ENCODE measurements around the gene OR6B2.
A peak's percentile ranks its signal among the peaks of the same experiment; 100 is the strongest.

Gene OR6B2

DNA sequence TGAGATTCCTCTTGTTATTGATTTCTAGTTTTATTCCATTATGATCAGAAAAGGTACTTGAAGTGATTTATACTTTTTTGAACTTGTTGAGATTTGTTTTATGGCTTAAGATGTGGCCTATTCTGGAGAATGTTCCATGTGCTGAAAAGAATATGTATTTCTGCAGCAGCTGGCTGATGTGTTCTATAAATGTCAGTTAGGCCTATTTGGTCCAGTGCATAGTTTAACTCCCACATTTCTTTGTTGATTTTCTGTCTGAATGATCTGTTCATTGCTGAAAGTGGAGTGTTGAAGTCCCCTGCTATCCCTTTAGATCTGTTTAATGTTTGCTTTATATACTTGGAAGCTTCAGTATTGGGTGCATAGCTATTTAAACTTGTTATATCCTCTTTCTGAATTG lies 7.1 kb upstream of the OR6B2 start:
- no peak for DNase-seq

DNA sequence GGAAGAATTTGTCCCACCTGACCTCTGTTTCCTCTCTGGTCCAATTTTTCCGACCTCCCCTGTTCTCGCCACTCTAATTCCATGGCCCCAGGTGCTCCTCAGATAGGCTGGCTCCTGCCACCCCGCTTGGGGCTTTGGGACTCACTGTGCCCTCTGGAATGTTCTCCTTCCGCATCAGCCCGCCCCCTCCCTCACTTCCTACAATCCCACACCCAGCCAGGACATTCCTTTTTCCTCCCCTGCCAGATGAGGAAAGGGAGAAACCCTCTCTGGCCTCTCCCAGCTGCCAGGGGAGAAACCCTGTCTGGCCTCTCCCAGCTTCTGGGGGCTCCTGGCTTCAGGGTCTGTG lies 3.1 kb upstream of the OR6B2 start:
- DNase-seq = no peak

DNA sequence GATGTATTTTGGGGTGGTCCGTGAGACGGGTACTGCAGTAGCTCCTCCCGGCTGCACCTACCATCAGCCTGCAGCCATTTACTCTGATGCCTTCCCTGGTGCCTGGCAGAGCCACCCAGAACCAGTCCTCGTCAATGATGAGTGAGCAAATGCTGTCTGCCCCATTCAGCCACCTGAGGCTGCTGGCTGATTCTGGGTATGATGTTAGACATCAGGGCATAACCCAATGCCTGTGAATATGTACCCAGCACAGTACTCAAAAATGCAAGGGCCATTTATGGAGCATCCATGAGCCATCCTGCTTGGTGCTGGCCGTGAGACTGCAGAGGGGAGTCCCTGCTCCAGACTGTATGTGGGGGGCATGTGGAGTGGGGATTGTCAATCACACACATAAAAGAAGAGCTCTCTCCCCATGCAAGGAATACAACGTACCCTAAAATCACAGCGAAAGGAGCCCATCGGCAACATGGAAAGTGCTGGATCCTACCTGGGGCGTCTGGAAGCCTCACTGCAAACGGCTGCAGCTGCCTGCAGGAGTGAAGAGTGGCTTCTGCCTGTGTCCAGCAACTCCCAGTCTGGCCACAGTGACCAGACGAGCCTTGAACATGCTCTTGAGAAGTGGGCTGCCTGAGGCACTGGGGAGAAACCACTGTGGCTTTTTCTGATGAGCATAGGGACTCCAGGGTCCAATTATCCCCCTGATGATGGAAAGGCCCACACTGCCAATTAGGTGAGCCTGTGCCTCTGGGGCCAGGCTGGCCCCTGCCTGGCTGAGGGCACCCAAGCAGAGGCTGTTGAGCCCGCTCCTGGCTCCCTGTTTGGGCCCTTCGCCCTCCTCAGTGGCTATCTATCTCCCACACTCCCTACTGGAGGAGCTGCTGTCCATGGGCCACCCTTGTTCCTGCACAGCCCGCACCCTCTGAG lies 2.4 kb upstream of the OR6B2 start:
- no peak for DNase-seq

DNA sequence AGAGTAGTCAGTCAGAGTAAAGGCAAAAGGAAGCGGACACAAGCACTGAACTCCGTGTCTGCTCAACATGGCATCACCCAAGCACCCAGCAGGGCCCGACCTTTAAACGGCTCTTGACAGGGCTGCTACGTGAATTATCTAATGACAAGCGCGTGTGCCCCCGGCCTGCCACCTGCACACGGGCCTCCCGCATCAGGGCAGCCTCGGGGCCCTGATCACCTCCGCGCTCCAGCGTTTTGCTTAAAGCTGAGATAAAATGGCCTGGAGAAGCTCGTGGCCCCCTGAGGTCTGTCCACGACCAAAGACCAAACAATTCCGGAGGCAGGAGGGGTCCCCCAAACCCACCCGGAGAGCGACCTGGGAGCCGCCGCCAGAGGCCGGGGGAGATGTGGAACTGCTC lies 5.5 kb downstream of the OR6B2 start:
- no peak for DNase-seq

DNA sequence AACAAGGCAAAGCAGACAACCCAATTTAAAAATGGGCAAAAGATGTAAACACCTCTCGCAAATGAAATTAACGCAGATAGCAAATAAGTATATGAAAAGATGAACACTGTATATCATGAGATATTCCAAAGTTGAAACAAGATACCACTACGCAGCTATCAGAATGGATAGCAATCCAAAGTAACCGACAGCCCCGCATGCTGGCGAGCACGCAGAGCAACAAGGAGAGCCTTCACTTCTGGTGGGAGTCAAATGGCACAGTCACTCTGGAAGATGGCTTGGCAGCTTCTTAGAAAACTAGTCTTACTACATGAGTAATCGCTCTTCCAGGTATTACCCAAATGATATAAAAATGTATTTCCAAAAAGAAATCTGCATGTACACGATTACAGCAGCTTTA lies 6.4 kb downstream of the OR6B2 start:
- no peak for DNase-seq

DNA sequence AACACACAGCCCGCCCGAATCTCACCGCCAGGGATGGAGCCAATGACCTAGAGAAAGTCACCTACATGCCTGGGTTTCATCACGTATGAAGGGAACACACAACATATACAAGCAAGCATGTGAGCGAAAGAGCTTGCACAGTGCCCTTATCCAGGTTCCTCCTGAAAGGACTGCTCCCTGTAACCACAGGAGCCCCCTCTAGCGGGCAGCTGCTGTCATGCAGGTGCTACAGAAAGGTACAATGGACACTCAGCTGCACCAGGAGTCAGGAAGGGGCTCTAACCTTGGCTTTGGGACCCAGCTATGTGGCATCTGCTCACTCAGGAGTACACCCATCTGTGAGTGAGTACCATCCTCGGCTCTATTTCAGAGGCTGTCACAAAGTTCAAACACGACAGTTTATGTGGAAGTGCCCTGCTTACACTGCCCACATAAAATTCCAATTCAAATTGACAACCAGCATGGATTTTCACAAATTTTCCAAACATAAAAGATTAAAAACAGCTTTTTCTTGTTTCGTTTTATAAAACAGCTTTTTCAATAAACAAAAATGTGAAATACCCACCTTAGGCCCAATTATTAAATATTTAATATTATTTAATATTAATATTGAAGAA lies 8.6 kb downstream of the OR6B2 start:
- DNase-seq = peak; percentile 42

DNA sequence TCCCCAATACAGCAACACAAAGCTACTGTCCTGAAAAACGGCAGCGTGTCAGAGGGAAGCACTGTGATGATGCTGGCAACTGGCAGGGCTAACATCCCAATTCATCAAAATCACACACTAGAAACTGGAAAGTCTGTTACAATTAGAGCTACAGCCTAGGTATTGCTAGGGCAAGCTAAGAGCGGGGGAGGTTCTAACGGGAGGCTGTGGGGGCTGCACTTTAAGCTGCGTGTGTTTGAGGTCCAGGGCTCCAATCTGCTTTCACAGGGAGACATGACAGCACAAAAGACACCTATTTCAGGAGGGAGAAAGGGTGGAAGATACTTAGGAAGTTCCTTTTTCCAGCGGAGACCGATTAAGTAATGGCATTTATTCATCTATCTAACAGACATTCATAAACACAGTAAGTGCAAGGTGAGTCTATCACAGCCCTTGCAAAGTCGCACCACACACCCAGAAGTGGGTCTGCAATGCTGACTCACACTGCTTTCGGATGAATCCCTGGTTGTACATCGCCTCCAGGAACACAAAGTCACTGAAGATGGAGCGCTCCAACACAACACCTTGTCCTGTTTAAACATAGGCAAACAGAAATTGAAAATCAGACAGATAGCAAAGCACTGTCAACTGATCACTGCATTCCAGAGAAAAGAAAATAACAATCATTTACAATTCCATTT lies 12.0 kb downstream of the OR6B2 start:
- DNase-seq = no peak

DNA sequence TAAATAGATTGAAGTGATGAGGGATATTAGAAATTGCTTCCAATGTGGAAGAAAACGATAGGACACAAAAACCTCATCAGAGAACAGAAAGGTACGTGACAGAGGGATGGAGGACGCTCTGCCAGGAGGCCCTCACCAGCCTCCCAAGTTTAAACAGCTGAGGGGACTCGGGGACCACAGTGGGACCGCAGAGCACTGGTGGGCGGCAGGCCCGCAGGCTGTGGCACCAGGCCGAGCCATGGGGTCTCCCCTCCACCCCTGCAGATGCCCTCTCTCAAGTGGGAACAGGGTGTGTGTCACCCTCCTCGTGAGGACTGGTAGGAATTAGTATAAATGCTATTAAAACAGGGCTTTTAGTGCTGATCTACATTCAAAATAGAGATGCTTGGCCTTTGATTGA lies 15.9 kb downstream of the OR6B2 start:
- no peak for DNase-seq

DNA sequence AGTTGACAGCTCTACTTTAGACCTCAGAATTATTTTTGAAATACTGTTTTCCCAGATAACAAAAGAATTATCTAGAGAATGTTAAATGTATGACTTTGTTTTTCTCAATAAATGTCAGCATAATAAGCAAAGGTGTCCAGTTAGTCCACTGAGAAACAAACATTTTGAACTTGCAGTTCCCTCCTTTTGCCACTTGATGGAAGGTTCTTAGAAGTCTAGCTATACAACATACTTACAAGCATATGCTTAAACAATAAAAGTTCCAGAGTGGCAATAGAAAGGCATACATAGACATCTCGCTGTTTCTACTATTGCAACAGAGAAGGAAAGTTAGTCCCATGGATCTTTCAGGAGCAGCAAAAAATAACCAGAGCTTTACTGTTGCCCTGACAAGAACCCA lies 16.9 kb downstream of the OR6B2 start:
- DNase-seq = peak; percentile 8

DNA sequence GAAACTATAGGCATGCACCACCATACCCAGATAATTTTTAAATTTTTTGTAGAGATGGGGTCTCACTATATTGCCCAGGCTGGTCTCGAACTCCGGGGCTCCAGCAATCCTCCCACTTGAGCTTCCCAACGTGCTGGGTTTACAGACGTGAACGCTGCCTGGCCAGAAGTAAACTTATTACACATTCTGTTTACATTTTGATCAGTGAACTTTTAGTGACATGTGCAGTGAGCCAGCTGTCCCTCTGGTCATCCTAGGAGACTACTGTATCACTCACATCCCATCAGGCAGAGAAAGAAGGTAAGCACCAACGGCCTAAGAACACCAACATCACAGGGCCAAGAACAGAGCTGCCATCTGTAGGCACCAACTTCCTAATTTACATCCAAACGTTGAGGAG lies 27.2 kb downstream of the OR6B2 start:
- no peak for DNase-seq

DNA sequence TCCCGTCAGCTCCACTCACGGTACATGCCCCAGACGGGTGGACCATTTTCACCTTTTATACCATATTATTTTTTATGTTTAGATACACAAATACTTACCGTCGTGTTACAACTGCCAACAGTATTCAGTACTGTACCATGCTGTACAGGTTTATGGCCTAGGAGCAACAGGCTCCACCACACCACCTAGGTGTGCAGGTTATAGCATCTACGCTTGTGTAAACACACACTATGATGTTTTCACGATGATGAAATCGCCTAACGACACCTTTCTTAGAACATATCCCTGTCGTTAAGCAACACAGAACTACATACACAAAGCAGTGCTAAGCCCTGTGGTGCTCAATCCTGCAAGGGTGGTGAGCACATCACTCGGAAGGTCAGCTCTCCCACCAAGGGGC lies 29.6 kb downstream of the OR6B2 start:
- DNase-seq = no peak

DNA sequence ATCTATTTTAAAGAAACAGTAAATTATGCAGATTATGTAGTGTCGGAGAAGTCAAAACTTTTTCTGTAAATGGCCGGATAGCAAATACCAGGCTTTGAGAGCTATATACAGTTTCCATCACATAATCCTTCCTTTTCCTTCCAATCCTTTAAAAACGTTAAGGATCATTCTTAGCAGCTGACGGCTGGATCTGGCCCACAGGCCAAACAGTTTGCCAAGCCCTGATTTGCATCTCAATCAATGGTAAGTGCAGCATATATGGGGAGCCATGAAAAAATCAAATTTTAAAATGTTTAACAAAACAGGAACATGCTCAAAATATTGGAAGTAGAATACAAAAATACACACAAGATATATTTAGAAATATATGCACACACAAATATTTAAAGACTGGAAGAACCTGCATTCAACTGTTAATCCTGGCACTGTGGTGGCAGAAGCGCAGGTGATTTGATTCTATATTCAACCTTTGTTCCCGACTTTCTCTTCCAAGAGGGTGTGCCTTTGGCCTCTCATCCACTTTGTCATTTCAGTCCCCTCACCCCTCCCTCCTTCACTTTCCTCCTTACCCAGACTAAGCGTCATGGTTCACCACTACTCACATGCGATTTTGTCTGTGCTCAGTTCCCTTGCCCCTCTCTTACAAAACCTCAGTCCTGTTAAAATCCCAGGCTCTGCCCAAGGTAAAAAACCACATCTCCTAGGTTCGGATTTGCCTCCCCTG lies 32.4 kb downstream of the OR6B2 start:
- DNase-seq = no peak

DNA sequence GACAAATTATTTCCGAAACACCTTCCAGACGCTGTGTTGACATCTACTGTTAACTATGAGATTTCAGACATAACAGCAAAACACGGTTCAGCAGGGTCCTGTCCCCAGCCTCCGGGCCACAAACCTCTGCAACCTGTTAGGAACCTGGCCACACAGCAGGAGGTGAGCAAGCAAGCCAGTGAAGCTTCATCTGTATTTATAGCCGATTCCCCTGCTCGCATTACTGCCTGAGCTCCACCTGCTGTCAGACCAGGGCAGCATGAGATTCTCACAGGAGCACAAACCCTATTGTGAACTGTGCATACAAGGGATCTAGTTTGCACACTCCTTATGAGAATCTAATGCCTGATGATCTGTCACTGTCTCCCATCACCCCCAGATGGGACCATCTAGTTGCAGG lies 36.1 kb downstream of the OR6B2 start:
- no peak for DNase-seq

DNA sequence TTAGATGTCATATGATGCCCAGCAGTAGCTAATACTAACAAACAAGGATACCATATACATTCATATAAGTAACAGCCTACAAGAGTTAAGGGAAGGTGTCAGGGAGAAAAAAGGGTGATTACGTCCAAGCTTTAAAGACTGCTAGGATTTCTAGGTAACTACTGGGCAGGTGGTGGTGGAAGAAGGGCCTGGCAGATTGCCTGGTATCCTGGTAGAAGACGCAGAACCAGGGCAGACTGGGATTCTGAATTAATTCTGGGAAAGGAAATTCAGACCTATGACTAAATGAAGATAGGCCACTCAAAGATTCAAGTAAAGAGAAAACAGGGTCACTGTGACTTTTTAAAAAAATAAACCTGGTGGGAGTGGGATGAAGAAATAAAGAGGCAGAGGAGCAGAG lies 36.9 kb downstream of the OR6B2 start:
- no peak for DNase-seq

DNA sequence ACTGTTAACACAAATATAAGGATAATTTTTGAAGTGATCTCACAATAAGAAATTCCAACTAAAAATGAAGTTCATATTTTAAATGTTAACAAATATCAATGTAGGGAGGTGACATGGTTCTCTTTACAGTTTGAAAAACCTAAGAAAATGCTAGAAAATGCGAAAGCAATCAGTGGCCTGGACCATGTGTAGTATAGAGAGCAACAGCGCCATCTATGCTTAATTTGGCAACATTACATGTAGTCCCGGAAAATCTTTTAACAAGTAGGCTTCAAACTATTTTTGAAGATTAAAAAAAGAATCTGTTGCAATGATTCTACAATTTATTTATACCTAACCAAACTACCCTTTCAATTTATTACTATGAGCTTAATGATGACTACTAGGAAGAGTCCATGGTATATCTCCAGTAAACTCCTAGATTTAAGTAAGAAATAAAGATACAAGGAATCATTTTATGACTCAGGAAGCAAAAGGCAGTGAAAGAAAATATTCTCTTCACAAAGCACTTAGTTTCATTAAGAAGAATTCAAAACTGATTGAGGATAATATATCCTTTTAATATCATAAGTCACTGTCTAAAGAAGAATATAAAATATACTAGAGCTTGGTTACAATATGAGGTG lies 38.4 kb downstream of the OR6B2 start:
- peak; percentile 41 for DNase-seq

DNA sequence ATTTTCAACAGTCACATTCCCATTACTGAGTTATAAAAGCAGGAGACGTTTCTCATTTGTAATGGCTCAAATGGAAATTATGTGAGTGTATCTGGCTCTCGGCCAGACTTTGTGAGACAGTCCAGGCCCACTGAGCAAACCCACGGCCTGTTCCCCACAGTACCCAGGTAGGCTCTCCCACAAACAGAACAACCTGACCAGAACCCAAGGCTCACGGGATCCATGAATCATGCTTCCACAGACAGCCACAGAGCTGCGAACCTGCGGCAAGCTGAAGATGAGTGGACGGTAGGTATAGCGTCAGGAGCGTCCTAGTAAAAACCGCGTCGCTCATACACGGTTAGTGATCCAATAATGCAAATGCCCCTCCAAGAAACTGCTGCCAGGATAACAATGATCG lies 39.3 kb downstream of the OR6B2 start:
- no peak for DNase-seq

DNA sequence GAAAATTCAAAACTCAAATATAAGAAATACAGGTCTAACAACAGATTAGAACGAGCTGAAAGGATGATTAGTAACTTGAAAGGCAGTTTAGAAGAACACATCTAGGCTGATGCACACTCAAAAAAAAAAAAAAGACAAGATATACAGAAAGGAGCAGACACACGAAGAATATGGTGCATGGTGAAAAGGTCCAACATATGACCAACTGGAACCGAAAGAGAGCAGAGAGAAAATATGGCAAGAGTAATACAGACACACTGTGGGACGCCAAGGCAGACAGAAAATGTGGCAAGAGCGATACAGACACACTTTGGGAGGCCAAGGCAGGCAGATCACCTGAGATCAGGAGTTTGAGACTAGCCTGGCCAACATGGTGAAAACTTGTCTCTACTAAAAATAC lies 44.9 kb downstream of the OR6B2 start:
- DNase-seq = no peak

DNA sequence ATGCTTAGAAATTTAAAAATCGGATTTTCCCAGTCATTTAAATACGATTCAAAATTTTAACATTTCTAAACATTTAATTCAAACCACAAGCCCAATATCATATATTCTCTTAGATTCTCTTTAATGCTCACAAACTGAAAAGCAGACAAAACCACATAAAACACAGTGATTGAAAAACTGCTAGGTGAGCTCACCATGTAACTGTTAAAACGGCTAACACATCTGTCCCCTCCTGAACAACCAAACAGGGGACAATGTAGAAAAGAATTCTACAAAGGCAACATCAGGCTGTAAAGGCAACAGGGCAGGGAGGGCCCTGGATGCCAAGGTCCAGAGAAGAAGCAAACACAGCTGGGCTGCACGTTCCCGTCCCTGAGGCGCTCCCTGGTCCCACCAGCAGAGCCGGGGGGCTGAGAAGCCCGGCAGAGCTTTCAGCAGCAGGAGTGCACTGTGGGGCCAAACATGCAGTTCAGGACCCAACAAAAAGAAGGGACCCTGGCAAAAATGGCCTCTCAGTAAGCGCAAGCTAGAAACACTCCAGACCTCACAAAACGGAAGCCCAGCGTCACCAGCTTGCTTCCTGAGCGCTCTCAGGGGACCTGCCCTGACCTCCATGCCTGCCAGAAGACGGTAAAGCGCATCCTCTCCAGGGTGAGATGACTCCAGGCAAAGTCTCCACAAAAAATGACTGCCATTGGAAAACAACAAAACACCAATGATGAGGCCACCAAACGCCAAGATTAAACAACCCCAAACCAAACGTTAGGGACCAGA lies 45.6 kb downstream of the OR6B2 start:
- DNase-seq = no peak

DNA sequence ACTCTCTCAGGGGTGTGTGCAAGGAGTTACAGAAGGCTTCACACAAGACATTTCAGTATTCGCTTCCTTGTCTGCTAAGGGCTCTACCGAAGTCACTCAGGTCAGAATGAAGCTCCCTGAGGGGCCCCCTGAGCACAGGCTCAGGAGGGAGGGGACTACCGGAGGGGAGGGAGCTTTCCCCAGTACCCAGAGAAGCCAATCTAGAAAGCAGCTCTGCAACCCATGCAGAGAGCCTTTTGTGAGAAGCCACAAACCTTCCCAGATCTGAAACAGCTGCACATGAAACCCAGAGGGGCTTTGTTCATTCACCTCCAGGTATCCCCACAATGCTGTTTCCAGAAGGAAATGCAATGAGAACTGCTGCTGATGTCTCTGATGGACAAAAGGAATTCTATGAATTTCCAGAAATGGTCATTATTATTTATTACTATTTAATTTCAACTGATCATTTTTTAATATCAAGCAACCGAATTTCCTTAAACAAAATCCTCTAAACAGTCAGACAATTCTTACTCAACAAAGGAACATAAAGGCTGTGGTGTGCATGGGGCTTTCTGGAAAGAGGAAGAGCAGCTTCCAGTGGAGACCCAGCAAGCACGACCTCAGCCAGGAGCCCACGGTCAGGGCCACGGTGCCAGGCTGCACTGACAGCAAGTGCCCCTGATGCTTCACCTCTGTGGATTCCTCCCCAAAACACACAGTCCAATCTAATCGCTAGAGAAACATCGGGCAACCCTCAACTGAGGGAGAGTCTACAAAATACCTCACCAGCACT lies 47.0 kb downstream of the OR6B2 start:
- no peak for DNase-seq
